ENCODE data around the gene TMEM134. TPM values are rescaled to one million over a fixed set of nuclear protein-coding genes. Genes with fewer than 3 reads are reported as not detected.
A peak's percentile ranks its signal among the peaks of the same experiment; 100 is the strongest.

Gene TMEM134
- total and polyA plus RNA-seq, 2 of the 4 experiments (the other 2 are of a cell fraction), result 12.5 to 55.0 TPM

GRCh38 chr11:67412495-67413179, 56.4 kb downstream of the TMEM134 start:
- no peak overlapping the region for H4K91ac ChIP-seq (ENCODE audit: insufficient read depth, low read depth, low read length)
- WGBS, 2 experiments (ENCODE audit: extremely low coverage in 2 of 2, insufficient read length in 1 of 2), result 73% methylated on average over 2 of the region's 9 CpGs; no CpG with 5 or more reads in 1 of the 2 experiments
- TF ChIP-seq CEBPB (IDR thresholded peaks at IDR 0.05; ENCODE audit: low read depth, low read length) (no peak), RCOR1 (IDR thresholded peaks at IDR 0.05; ENCODE audit: insufficient replicate concordance, low read length) (no peak), POLR2A (IDR thresholded peaks at IDR 0.05; ENCODE audit: low read depth, low read length) (no peak), ELK1 (IDR thresholded peaks at IDR 0.05; ENCODE audit: borderline replicate concordance, low read depth, low read length) (no peak), SMC3 (IDR thresholded peaks at IDR 0.05; ENCODE audit: low read depth, low read length) (no peak), FOS (IDR thresholded peaks at IDR 0.05; ENCODE audit: low read depth, low read length) (no peak), MXI1 (IDR thresholded peaks at IDR 0.05; ENCODE audit: borderline replicate concordance, low read depth, low read length) (no peak), RAD21 (IDR thresholded peaks at IDR 0.05; ENCODE audit: low read length) (no peak), BHLHE40 (IDR thresholded peaks at IDR 0.05; ENCODE audit: low read depth, low read length) (no peak)
- TF ChIP-seq, protein P1, sequence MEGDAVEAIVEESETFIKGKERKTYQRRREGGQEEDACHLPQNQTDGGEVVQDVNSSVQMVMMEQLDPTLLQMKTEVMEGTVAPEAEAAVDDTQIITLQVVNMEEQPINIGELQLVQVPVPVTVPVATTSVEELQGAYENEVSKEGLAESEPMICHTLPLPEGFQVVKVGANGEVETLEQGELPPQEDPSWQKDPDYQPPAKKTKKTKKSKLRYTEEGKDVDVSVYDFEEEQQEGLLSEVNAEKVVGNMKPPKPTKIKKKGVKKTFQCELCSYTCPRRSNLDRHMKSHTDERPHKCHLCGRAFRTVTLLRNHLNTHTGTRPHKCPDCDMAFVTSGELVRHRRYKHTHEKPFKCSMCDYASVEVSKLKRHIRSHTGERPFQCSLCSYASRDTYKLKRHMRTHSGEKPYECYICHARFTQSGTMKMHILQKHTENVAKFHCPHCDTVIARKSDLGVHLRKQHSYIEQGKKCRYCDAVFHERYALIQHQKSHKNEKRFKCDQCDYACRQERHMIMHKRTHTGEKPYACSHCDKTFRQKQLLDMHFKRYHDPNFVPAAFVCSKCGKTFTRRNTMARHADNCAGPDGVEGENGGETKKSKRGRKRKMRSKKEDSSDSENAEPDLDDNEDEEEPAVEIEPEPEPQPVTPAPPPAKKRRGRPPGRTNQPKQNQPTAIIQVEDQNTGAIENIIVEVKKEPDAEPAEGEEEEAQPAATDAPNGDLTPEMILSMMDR (conservative IDR thresholded peaks at IDR 0.05; ENCODE audit: low read depth, low read length), result no peak

More at GRCh38 chr11:67412495-67413179, 56.4 kb downstream of the TMEM134 start:
- Histone ChIP-seq H2BK20ac (ENCODE audit: low read depth, low read length) (no peak overlapping the region), H3K9me3 (ENCODE audit: control insufficient read depth, insufficient read depth, low read length) (no peaks in the 10 kb centered on the region), H3K56ac (ENCODE audit: extremely low read depth, insufficient read depth, low read length) (no peak overlapping the region), H3K18ac (ENCODE audit: low read depth, low read length) (no peak overlapping the region), H3K4me1 (ENCODE audit: control insufficient read depth, insufficient read depth, low read length) (no peaks in the 10 kb centered on the region), H3K27ac (ENCODE audit: insufficient read depth, low read length) (no peak overlapping the region), H3K9me1 (ENCODE audit: insufficient read depth, low read length) (no peaks in the 10 kb centered on the region), H3K23ac (ENCODE audit: low read depth, low read length) (no peak overlapping the region), H2AK5ac (ENCODE audit: low read depth, low read length) (no peak overlapping the region), H4K5ac (ENCODE audit: low read depth, low read length) (no peak overlapping the region), H3K27me3 (ENCODE audit: control insufficient read depth, insufficient read depth, low read length) (peaks cover 54% of the 10 kb centered on the region), H3K36me3 (ENCODE audit: control insufficient read depth, insufficient read depth, low read length) (no peaks in the 10 kb centered on the region), H2BK15ac (ENCODE audit: low read depth, low read length) (no peak overlapping the region), H3K14ac (replicated peaks; ENCODE audit: low read depth, low read length) (no peak overlapping the region), H3K9ac (ENCODE audit: low read depth, low read length) (no peak overlapping the region), H2AK9ac (replicated peaks; ENCODE audit: low read depth, low read length, poor library complexity) (peak overlapping the region; percentile 42), H2BK5ac (ENCODE audit: low read depth, low read length, poor library complexity, severe bottlenecking) (no peak overlapping the region), H3K4me3 (ENCODE audit: insufficient read depth, low read depth, low read length) (no peak overlapping the region), H3K79me1 (ENCODE audit: low read depth in 1 of 2, low read length in 2 of 2) (no peaks in the 10 kb centered on the region), H2AFZ (replicated peaks; ENCODE audit: low read length, poor library complexity) (peak overlapping the region; percentile 14), H4K8ac (ENCODE audit: low read depth in 2 of 2, low read length in 2 of 2) (no peak overlapping the region), H3K4me2 (ENCODE audit: low read depth, low read length) (no peak overlapping the region), H2BK120ac (ENCODE audit: low read depth, low read length) (no peak overlapping the region), H4K20me1 (ENCODE audit: insufficient read depth, low read length) (no peaks in the 10 kb centered on the region), H3K4ac (ENCODE audit: low read depth, low read length) (no peak overlapping the region)
- intact Hi-C loops (cut with micrococcal nuclease) (no loop called here), in situ Hi-C loops (cut with MboI; ENCODE audit: low sequenced_read_pairs) (no loop called here), dilution Hi-C loops (cut with HindIII; ENCODE audit: low sequenced_read_pairs, unreplicated experiment) (no loop called here)
- ChIA-PET CTCF (interaction anchor here (0.6 kb wide), 1 partner anchor 1208 kb away, joined by 3 read pairs; no protein-coding TSS in a partner anchor), POLR2A (ENCODE audit: unreplicated experiment) (no interaction called here)
- ATAC-seq (ENCODE audit: low read depth), result peak; percentile 8; the same call in 1 of the 2 replicates
- DNase-seq, result no peak
- BruUV-seq (replicated peaks), result no TSS peak

Measured in IMR-90 (cell line).